NCI-H1105 treated with DMSO at 0.1 percent for 48 hours (cell line): ENCODE data around the gene YY1.

Experiments
- DNase-seq: peaks from one replicate; lab custom pipeline; 2025; lab: John Stamatoyannopoulos, UW

Gene YY1

GRCh38 chr14:100313464-100314230, 74.7 kb downstream of the YY1 start:
- no peak for DNase-seq

GRCh38 chr14:100314724-100315123, 75.8 kb downstream of the YY1 start:
- no peak for DNase-seq

- no peak for DNase-seq
These were observed 78.4 kb downstream of the YY1 start for GRCh38 chr14:100317389-100317788.

- DNase-seq, result no peak
These were observed 79.2 kb downstream of the YY1 start for GRCh38 chr14:100317912-100318808.

GRCh38 chr14:100320157-100320856, 81.4 kb downstream of the YY1 start:
- DNase-seq, result no peak

GRCh38 chr14:100321473-100322137, 82.7 kb downstream of the YY1 start:
- DNase-seq, result no peak

- DNase-seq, result no peak
These were observed 83.4 kb downstream of the YY1 start for GRCh38 chr14:100322138-100322957.

GRCh38 chr14:100323121-100323941, 84.4 kb downstream of the YY1 start, which contains the start of gene SLC25A47:
TSS of gene SLC25A47 (plus strand) at chr14:100323339. CDS start at chr14:100323415, 76 bp downstream.
- no peak for DNase-seq

- no peak for DNase-seq
These were observed 85.0 kb downstream of the YY1 start for GRCh38 chr14:100323942-100324307.

GRCh38 chr14:100325231-100325632, 86.3 kb downstream of the YY1 start:
- no peak for DNase-seq

- DNase-seq, result no peak
These were observed 87.0 kb downstream of the YY1 start for GRCh38 chr14:100325958-100326357.

GRCh38 chr14:100327128-100327527, 88.2 kb downstream of the YY1 start:
- no peak for DNase-seq

GRCh38 chr14:100328495-100329163, 89.7 kb downstream of the YY1 start:
- DNase-seq, result no peak

- DNase-seq, result no peak
These were observed 90.5 kb downstream of the YY1 start for GRCh38 chr14:100329233-100330006.

- no peak for DNase-seq
These were observed 91.0 kb downstream of the YY1 start for GRCh38 chr14:100330007-100330344.

- no peak for DNase-seq
These were observed 91.5 kb downstream of the YY1 start for GRCh38 chr14:100330388-100330931.

GRCh38 chr14:100332071-100332639, 93.2 kb downstream of the YY1 start:
- no peak for DNase-seq
